Measurements from ENCODE around the gene OSBPL9.

DNA sequence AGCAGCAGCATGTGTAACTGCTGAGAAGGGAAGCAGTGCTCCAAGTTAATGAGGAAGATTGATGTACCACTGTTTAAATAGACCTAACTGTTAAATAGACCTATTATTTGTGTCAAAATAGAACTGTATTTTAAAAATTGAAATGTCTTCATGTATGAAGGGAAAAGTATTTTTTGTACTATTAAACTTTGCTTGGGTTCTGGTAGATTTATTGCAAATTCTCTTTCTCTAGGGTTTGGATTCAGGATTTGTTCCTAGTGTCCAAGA, 128.3 kb downstream of the OSBPL9 start:
- TF ChIP-seq, protein P1, sequence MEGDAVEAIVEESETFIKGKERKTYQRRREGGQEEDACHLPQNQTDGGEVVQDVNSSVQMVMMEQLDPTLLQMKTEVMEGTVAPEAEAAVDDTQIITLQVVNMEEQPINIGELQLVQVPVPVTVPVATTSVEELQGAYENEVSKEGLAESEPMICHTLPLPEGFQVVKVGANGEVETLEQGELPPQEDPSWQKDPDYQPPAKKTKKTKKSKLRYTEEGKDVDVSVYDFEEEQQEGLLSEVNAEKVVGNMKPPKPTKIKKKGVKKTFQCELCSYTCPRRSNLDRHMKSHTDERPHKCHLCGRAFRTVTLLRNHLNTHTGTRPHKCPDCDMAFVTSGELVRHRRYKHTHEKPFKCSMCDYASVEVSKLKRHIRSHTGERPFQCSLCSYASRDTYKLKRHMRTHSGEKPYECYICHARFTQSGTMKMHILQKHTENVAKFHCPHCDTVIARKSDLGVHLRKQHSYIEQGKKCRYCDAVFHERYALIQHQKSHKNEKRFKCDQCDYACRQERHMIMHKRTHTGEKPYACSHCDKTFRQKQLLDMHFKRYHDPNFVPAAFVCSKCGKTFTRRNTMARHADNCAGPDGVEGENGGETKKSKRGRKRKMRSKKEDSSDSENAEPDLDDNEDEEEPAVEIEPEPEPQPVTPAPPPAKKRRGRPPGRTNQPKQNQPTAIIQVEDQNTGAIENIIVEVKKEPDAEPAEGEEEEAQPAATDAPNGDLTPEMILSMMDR (IDR thresholded peaks at IDR 0.05; ENCODE audit: poor library complexity), result no peak
- TF ChIP-seq EZH2phosphoT487 (IDR thresholded peaks at IDR 0.05; ENCODE audit: low read depth, severe bottlenecking, unreplicated experiment) (no peak), EZH2 (IDR thresholded peaks at IDR 0.05; ENCODE audit: borderline replicate concordance) (no peak)
